SKM-1 treated with dmso at 0.1 percent for 144 hours (cell line): ENCODE measurements around the gene ZMIZ1.
"Not testable (repeated sequence)": the region's sequence is repeated elsewhere in the genome, so short reads cannot be mapped to it uniquely, and the experiment has no call there.

Source experiments
- DNase-seq: peaks from one replicate; lab custom pipeline; 2025; ENCODE audit not compliant: unreplicated experiment; lab: John Stamatoyannopoulos, UW

The ZMIZ1 gene

DNA sequence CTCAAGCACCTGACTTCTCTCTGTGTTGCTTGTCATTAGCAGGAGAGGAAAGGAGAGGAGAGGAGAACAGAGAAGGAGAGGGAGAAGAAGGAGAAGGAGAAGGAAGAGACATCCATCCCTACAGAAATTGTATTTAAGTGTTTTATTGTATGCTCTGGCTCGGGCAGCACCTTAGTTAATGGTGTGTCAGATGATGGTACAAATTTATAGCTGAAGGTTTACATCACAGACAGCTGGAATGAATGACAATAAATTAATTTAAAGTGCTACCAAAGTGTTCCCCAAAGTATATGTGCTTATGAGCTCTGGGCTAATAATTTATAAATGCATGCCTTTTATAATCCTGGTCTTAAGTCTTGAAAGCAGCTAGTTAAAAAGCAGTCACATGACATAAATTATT lies 38.1 kb upstream of the ZMIZ1 start:
- DNase-seq = no peak

DNA sequence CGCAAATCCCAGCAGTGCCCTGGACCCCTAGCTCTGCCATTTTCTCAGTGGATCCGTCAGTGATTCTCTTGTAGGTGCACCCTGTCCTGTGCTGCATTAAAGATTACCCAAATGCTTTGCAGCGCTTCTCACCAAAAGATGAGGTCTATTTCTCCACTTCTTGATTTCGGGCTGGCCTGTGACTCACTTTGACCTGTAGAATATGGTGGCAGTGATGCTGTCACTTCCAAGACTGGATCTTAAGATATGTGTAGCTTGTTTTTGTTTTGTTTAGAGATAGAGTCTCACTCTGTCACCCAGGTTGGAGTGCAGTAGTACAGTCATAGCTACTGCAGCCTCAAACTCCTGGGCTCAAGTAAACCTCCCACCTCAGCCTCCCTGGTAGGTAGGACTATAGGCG lies 37.0 kb upstream of the ZMIZ1 start:
- DNase-seq = no peak

DNA sequence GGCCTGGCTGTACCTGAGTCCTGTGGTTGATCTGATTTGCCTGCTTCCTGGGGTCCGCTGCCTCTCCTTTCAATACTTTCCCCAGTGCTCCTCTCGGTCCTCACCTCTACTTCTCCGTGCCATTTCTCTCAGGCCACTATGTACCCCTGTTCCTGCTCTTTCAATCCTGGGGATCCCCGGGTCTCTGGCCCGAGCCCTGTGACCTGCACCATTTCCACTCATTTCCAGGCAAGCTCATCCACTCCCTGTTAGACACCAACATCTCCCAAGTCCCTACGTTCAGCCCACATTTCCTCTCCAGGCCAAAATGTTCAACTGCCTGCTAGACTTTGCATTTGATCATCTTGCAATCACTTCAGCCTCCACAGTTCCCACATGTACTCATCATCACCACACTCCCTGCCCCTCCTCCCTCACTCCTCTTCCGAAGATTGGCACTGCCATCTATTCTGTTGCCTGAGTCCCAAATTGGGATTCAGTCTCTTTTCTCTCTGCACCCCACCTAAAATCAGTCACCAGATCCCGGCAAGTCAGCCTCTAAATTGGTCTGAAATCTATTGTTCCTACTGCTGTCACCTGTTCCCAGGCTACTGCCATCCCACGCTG lies 34.4 kb upstream of the ZMIZ1 start:
- DNase-seq = no peak

DNA sequence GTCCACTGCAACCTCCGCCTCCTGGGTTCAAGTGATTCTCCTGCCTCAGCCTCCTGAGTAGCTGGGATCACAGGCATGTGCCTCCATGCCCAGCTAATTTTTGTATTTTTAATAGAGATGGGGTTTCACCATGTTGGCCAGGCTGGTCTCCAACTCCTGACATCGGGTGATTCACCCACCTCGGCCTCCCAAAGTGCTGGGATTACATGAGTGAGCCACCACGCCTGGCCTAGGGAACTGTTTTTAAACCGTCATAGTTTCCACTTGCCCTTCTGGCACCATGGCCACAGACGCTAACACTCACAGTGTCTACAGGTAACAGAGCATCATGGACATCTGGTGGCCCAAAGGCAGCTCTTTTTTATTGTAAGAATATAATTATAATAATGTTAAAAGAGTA lies 32.4 kb upstream of the ZMIZ1 start:
- DNase-seq = not testable (repeated sequence)

DNA sequence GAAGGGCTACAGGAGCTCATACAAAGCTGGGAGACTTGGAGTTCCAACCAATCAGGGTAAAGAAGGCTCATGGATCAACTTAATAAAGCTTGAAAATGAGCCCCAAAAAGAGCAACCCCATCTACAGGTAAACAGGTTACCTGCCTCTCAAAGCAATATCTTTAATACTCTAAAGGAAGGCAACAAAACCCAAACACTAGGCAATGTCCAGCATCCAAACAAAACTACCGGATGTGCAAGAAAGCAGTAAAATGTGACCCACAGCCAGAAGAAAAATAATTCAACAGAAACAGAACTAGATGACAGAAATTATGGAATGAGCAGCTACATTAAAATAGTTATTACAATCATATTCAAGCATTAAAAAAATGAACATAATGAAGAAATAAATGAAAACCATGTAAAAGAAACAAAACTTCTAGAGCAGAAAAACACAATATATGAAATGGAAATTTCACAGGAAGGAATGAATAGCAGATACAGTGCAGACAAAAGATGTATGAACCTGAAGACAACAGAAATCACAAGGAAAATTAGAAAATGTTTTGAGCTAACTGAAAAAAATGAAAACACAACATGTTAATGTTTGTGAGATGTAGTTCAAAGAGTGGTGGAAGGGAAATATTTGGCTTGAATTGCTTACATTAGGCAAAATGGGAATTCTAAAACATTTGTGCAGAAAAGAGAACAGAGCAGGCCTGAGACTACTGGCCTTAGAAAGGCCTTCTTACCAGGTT lies 30.5 kb upstream of the ZMIZ1 start:
- no peak for DNase-seq

DNA sequence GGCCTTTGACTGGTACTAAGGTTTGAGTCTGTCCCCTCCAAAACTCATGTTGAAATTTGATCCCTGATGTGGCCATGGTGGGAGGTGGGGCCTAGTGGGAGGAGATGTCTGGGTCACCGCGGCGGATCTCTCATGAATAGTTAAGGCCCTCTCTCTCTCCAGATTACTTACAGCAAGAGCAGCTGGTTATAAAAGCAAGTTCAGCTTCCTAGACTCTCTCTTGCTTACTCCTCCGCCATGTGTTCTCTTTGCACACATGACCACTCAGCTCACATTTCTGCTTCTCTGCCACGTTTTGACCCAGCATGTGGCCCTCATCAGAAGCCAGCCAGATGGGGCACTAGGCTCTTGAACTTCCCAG lies 29.9 kb upstream of the ZMIZ1 start:
- no peak for DNase-seq

DNA sequence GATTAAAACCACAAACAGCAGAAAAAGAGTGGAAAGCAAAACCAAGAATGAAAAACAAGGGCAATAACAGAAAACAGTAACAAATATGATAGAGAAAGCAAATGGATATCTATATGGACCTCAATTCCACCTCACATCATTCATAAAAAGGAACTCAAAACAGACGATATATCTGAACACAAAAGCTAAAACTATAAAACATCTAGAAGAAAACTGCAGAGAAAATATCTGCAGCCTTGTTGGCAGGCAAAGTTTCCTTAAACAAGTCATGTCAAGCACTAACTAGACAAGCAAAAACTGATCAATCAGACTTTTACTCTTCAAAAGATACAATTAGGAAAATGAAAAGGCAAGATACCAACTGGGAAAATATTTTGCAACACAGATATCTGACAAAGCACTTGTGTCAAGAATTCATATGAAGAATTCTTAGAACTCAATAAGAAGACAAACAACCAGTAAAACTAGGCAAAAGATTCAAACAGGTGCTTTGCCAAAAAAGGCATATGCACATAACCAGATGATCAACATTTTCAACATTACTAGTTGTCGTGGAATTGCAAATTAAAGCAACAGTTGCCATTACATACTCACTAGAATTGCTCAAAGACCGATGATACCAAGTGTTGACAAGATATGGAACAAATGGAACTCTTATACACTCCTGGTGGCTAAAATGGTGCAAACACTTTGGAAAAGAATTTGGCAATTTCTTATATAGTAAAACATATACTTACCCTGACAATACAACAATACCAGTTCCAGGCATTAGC lies 25.9 kb upstream of the ZMIZ1 start:
- no peak for DNase-seq

DNA sequence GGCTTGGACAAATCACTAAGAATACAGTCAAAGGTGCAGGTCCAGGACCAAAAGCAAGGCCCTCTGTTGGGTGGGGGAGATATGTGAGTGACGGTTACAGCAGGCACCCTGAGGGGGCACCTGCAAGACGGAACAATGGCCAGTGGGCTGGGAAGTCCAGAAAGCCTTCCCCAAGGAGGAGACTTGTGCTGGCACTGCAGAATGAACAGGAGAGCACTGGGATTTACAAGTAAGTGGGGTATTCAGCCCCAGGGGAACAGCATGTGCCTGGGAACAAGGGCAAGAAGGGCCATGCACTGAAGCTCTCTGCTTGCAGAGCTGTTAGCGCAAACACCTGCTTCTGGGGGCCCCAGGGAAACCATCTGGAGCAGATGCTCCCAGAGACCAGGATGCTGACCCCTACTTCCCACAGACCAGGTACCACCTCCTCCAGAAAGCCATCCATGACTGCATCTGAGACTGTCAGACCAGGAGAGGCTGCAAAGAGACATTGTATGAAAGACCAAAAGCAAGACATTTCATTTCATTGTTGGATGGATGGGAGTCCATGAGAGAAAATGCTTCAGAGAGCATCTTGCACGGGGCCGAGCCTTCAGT lies 24.6 kb upstream of the ZMIZ1 start:
- DNase-seq = no peak

DNA sequence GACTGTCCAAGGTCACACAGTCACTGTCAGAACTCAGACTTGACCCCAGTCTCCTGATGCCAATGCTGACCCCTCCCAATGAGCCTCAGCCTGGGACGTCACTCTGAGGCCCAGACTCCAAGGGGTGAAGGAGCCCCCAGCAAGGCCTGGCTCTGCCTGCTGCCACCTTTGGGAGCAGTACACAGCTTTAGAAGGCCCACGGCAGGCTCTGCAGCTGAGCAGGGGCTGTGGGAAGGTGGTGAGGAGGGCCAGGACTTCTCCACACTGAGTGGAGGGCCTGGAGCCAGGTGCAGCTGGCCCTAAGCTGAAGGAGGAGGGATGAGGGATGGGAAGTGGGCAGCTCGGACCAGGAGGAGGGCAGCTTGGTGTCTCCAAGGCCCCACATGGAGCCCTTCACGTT lies 23.9 kb upstream of the ZMIZ1 start:
- DNase-seq = no peak

DNA sequence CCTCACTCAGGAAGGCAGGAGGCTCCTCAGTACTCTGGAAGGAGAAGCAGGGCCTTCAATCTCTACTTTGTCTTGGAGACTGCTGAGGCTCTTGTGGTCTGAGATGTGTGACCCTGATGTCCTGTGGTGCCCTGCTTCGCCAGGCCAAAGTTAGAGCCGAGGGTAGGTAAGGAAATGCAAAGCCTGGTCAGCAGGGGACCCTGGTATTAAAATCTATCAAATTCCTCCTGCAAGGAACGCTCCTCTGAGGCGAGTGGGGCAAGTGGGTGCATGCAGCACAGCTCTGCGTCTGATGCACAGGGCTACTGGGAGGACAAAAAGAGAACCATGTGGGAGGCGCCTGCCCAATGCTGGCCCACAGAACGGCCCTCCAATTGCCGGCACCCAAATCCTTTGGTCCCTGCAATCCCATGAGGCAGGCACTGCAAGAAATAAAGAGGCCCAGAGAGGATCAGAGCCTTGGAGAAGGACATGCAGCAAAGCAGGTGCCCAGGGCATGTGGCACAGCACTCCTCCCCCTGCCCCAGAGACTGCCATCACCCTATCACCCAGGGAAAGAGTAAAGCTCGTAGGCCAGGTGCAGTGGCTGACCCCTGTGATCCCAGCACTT lies 23.1 kb upstream of the ZMIZ1 start:
- no peak for DNase-seq

DNA sequence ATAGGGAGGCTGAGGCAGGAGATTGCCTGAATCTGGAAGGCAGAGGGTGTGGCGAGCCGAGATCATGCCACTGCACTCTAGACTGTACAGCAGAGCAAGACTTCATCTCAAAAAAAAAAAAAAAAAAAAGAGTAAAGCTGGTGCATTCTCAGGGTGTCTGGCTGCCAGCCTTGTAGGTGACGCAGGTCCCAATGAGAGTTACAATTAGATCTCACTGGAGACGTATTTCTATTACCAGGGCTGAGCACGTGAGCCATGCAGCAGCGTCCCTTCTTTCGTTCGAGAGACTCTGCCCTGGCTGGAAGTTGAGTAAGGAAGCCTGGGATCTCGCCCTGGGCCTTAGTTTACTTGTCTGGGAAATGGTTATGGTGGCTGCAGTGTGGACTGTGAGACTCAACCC lies 22.4 kb upstream of the ZMIZ1 start:
- no peak for DNase-seq

DNA sequence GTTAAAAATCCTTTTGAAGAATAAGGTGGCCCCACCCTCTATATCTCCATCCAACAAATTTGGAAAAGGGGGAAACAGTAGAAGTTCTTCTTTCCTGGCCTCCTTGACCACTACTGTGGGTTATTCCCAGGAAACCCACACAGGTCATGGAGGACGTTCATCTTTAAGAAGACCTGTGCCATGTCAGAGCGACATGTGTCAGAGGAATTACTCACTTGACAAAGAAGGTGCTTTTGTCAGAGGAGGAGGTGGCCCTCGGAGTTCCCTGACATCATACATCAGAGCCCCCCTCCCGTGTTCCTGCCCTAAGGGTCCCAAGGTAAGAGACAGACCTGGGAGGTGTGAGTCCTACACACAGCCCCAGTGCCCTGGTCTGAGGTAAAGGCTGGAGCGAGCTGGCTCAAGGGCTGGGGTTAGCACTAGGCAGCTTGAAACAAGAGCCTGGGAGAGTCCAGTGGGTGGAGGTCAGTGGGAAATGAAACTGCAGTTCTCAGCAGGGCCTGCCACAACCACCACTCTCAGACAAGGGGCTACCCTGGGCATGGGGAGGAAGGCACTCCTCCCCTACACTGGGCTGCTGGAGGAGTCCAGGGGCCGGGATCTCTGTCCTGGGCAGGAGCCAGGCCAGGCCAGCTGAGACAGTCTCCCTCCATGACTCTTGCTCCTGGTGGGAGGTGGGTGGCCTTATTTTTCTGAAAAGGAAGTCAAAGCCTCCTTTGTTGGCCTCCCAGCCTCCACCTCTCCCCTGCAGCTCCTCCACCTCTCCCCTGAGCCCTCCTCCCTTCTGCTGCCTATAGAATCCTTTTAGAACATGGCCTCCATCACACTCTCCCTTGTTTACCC lies 21.8 kb upstream of the ZMIZ1 start:
- no peak for DNase-seq

DNA sequence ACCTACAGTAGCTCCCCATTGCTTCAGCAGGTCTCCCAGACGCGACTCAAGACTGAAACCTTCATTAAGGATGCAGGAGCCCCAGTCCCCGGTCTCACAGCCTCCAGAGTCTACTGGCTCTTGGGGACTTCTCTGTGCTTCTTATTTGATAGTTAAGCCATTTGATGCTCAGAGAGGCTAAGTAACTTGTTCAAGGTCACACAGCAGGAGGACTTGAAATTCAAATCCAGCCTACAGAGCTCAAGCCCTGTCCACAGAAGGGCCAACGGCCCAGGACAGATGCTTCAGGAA lies 21.2 kb upstream of the ZMIZ1 start:
- DNase-seq = no peak

DNA sequence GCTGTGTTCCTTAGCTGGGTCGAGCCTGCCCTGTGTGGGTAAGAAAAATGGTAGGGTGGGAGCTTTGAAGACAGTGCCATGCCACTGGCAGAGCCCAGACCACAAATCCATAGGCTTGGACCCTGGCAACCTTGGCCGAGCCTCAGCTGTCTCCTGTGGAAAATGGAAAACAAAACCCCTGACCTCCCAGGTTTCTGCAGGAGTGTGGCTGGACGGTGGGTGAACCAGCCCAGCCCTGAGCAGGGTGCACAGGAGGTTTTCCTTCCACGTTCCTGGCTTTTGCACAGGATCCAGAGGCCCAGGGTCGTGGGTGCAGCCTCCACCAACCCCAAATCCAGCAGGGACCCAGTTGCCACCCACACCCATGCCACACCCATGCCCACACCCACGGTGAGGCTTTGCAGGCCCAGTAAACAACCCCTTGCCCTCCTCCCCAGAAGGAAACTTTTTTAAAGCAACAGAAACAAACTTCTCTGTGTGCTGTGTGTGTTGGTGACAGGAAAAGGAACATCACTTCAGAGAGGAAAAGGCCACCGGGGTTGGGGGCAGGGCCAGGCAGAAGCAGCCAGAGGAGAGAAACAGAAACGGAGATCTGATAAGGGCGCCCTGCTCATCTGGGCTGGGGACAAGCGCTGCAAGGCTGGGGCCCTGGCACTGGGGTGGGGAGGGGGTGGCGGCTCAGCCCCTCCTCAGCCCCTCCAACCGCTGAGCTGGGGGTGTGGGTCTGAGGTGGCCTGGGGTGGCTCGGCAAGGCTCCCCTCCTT lies 20.7 kb upstream of the ZMIZ1 start:
- peak; percentile 73 for DNase-seq

DNA sequence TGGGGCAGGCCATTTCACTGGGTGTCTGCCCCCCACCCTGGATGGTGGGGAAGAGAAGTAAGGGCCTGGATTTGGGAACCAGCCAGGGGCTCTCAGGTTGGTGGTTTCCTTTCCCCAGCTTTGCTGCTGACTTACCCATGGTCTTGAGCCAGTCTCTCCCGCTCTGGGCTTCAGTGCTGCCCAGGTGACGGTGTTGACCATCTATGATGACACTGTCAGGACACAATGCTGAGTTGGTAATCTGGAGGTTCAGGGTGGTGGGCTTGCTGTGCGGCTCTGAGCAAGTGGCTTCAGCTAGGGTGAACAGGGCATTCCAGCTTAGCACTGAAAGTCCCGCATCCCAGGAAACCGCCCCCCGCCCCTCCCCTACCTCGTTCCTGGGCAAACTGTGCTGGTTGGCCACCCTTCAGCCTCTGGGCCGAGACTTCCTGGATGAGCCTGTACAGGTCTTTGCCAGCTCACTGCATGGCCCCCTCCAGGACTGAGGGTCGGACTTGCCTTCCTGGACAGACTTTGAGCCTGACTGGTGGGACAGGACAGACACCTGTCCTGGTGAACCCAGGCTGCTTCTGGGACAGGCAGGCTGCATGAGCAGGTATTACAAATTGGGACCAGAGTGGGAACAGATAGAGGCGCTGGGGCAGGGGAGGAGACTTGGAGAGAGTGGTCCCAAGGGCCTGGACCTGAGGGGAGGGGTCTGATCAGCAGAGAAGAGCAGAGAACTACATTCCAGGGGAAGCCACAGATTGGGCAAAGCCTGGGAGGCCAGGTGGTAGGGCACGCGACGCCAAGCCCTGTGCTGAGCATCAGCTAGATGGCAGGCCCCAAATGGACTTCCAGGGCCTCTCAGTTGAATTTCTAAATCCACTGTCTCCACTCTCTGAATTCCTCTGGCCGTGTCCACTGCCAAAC lies 19.9 kb upstream of the ZMIZ1 start:
- DNase-seq = no peak

DNA sequence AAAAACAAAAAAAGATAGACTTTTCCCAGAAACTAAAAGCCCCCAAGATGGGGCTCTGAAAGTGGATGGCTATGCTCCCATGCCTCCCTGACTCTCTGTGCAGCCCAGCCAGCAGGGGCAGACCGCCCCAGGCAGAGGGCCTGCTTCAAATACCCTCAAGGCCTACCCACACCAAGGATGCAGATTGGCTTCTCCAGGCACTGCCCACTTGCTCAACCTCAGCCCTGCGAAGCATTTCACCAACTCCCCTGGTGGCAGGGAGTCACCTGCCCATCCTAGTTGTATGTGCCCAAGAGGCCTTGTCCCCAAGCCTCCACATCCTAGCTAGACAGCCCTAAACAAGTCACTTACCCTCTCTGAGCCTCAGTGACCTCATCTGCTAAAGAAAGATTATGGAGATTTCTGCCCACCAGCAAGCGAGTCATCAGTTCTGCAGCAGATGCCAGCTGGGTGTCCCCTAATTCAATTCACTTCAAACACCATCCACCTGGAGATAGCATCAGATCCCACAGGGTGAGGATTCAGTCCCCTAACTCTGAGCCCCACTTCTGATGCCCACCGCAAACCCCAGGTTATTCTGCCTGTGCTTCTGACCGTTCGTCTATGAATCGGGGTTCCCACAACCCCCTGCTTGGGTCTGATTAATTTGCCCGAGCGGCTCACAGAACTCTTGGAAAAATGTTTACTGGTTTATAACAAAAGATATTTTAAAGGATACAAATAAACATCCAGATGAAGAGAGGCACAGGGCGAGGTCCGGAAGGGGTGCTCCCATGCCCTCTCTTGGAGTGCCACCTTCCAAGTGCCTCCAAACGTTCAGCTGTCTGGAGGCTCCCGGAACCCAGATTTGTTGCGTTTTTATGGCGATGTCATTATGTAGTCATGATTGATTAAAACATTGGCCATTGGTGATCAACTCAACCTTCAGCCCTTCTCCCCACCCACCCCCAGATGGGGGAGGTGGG lies 18.6 kb upstream of the ZMIZ1 start:
- DNase-seq = no peak

DNA sequence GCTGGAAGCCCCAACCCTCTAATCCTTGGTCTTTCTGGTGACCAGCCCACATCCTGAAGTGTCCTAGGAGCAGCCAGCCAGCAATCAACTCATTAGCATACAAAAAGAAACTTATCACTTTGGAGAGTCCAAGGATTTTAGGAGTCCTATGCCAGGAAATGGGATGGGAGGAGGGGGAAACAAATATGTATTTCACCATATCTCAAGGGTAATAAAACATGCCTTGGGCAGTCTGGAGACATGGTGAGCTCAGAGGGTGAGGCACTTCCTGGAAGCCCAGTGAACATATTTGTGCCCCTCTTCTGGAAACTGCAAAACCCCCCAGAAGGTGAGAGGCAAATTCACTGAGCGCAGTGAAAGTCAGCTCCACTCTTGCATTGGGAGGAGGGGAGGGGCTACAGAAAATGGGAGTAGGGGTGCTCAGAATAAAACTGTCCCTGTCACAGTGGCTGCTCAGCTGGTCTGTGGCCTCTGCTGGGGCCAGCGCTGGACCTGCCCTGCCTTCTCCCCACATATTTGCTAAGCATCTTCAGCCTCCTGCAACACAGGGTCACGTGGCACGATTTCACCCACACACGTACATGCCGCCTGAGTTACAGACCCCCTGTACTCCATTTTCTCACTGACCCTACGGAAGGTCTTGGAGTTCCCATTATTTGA lies 17.7 kb upstream of the ZMIZ1 start:
- DNase-seq = no peak
